Breast epithelium (tissue), 3 donors: ENCODE data around the gene STIM2.

Experiments
- CTCF ChIP-seq, 3 donors: fragments of 450-650 bp; IDR thresholded peaks; one replicate each; pipeline ENCODE4 v1.5.1; 2016 to 2017; ENCODE audit warnings: antibody characterized with exemption in 3 of 3, mild to moderate bottlenecking in 3 of 3, moderate library complexity in 3 of 3
- POLR2AphosphoS5 ChIP-seq, 3 donors: sonication (generic); formaldehyde crosslinking; IDR thresholded peaks; one replicate each; pipeline ENCODE4 v1.6.1; 2017; ENCODE audit warnings: antibody characterized with exemption in 3 of 3

GRCh38 chr4:26860157-26860921 is at the start of gene STIM2:
- peak; percentile 44 to 59 (median 49) for TF ChIP-seq CTCF (IDR thresholded peaks at IDR 0.05)
- peak; percentile 76 to 86 (median 79) for TF ChIP-seq POLR2AphosphoS5 (IDR thresholded peaks at IDR 0.05)
